ENCODE results near the gene NAT9.

Gene NAT9

DNA sequence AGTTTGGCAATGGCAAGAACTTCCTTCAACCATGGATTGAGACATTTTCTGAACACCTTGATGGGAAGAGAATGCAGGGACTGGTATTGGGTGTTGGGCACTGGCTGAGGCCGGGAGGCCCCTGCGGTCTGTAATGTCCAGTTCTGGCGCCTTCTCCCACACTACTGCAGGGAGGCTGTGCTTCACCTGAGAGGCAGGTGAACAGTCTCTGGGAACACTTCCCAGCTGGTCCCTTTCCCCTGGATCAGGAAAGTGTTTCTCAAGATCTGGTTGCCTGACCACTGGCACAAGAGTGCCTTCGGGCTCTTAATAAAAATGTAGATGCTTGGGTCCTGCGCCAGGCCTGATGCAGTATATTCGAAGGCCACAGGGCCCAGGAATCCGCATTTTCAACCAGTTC lies 28.5 kb upstream of the NAT9 start:
- DNase-seq: no peak

DNA sequence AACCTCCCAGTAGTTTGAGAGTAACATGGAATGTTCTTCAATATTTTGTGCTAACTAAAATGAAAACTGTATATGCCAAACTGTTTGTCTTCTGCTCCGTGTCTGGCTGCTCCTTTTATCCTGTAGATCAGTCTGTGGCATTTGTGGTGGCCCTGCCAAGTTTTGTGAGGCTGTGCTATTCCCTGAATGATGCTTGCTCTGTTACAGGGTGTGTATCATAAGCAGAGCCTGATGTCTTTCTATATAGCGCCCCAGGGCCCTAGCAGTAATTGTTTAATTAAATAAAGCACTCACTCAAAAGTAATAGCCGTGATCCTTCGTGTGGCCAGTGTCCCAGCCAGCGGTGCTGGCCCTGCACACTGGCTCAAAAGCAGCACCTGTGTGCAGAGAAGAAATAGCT lies 27.8 kb upstream of the NAT9 start:
- DNase-seq: no peak

DNA sequence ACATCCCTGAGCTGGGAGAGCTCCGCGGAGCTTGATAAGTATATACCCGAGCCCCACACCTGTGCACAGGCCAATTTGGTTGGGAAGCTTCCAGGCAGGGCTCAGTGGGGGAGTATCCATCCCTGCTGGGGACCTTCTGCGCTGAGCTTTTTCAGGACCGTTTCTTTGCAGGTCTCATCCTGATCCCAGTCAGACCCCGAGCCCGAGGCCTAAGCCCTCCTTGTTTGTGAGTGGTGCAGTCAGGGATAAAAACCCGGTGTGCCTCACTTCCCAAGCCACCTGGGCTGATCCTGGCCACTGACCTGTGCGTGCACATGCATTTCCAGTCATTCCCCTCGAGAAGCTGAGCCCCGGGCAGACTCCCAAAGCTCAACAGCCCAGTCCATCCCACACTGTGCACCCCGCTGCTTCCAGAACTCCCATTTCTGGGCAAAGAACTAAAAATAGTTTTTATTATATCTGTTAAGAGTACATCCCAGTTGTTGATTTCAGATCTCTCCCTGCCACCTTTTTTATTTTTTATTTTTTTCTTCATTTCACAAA lies 27.3 kb upstream of the NAT9 start:
- no peak for DNase-seq

DNA sequence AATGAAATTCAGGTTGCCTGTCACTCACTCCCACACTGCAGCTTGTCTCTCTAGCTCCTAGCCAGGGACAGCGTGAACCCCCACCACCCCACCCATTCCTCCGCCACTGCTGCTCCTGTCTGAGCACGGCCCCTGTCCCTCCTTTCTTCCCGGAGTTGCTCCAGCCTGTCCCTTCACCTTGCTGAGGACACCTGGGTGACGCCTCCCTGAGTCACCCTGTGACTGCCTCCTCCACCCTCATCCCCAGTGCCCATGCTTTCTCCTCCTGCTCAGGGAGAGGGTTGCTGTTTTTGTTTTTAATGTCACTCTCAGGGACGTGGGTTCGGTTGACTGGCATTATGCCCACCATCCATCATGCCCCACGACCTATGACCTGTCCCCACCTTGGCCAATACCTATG lies 25.8 kb upstream of the NAT9 start:
- DNase-seq: no peak

DNA sequence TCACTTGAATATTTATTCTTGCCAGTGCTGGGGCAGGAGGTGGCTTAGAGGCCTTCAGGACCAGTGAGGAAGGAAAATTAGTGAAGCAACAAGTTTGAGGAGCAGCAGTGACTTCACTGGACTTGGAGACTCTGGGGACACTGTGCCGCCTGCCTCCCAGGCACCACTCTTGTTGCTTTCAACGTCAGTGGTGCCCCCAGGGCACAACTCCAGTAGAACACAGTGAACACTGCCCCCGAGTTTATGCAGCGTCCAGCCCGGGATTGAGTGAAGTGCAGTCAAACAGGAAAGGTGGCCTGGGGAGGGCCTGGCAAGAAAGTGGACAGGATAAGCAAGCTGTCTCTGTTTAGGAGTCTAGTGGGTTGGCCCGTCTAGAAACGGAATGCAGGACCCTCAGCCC lies 24.4 kb upstream of the NAT9 start:
- no peak for DNase-seq

DNA sequence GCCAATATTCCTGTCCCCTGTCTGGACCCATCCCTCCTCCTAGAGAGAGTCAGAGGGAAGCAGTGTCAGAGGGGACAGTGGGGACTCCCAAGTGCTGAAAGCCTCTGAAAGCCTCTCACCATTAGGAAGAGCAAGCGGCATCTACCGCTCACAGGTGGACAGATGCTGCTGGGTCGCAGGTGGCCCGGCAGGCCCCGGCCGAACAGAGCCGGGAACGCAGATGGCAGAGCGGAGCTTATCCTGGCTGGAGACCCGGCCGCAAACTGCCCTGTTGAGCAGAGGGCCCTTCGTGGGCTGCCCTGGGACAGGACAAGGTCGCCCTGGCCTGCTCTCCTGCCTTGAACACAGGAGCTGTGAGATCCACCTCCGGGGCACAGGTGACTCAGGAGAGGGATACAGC lies 23.0 kb upstream of the NAT9 start:
- DNase-seq: no peak

DNA sequence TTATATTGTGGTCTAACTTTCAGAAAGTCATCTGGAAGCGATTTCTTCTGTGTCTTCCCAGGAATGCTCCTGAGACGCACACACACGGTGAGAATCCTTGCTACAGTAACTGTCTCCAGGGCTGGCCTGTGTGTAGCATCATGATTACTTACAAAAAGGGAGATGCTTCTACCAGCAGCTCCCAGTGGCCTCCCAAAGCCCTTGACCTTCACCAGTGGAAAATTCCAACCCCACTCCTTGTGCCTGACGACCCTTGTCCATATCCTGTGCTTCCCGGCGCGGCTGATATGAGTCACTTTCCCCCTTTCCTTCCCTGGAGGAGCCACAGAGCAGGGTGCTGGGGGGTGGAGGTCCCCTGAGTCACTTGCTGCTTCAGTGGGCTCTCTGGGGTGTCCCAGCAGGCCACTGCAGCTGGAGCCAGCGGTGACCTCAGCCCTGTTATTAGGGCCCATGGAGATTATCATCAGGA lies 22.1 kb upstream of the NAT9 start:
- no peak for DNase-seq

DNA sequence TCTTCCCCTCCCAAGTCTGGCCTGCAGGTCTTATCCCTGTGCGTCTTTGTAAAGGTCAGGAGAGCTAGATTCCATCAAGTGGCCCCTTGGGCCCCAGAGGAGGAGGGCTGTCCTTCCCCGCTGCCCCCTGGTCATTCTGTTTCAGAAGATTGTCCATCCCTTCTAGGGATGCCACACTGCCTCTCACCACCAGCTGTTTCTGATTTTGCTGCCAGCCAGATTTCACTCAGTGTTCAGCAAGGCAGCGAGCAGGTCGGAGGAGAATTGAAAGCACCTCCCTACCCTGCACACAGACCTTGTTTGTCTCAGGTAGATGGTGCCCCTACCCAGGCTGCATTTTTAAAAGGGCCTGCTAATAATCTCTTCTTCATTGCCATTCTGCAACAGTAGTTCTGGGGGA lies 21.7 kb upstream of the NAT9 start:
- DNase-seq: no peak

DNA sequence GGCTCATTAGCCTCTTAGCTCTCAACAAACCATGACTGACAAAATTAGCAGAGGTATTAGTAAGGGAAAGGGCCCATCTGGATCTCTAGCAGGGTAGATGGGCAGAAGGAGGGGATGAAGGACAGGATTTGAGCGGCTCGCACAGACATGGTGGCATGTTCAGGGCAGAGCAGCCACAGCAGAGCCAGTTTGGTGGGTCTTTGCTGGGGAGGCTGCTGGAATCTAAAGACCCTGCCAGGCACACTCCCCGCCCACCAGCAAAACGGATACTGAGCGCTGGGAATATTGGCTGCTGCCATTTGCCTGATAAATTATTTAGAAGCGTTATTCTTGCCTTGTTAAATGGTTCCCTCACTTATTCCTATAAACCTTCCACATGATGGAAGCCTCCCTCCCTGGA lies 20.7 kb upstream of the NAT9 start:
- no peak for DNase-seq

DNA sequence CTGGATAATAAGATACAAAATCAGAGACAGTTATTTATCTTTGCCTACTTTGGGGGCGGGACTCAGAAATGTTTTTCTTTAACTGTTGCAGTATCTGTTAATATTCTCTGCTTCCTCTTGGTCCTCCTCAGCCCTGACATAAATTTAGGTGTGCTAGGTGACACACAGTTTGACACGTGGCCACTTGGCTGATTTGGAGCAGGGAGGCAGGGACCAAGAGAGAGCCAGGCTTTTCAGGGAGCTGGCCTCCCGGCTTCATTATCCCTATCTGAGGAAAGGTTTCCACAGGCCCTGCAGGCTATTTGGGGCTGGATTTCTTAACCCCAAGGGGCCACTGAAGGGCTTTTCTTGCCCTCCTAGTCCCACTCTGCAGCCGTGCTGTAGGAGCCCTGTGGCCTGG lies 20.1 kb upstream of the NAT9 start:
- DNase-seq: no peak

DNA sequence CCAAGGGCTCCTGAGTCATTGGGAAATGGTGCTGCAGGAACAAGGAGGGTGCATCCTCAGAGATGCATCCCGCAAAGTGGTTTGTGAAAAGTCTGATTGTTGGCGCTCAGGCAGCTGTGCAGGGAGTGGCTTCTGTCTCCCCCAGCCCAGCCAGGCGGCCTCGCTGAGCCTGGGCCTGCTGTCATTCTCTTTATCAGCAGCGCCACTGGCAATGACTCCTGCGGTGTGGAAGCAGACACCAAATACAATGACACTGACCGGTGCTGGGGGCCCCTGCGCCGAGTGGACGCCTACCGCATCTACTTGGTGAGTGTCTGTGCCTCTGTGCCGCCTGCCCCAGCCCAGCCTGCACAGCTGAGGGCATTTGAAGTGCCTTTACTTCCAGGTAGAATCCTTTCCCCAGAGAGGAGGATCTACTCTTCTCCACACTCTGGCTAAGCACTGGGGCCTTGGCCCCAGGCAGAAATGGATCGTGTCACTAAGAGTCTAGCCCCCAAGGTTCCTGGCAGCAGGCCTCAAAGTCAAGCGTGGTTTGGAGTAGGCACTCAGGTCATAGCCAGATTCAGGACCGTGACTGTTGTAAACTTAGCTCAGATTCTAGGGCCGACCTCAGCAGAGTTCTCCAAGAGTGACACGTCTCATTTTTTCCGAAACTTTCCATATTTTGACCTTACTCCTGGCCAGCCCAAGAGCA lies 19.3 kb upstream of the NAT9 start:
- no peak for DNase-seq

DNA sequence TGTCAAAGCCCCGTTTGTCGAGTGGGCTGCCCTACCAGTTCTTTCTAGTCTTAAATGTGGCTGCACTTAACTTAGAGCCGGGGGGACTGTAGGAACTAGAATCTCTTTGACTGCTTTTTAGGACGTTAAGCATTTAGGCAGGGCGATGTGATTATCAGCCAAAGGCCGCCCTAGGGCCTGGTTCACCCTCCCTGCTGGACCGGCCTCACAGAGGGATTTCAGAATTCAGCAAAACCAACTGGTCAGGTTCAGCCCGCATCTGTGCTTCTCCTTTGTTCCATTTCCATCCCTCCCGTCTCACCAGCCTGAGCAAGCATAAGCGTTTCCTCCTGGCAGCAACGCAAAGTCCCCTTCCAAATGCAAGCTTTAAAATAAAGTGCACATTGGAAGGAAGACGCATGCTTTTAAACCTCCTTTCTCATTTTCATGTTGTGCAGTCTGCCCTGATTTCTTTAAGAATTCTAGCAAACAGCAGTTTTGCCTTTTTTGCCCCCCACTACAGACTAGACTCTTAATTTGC lies 16.5 kb upstream of the NAT9 start:
- DNase-seq: no peak

DNA sequence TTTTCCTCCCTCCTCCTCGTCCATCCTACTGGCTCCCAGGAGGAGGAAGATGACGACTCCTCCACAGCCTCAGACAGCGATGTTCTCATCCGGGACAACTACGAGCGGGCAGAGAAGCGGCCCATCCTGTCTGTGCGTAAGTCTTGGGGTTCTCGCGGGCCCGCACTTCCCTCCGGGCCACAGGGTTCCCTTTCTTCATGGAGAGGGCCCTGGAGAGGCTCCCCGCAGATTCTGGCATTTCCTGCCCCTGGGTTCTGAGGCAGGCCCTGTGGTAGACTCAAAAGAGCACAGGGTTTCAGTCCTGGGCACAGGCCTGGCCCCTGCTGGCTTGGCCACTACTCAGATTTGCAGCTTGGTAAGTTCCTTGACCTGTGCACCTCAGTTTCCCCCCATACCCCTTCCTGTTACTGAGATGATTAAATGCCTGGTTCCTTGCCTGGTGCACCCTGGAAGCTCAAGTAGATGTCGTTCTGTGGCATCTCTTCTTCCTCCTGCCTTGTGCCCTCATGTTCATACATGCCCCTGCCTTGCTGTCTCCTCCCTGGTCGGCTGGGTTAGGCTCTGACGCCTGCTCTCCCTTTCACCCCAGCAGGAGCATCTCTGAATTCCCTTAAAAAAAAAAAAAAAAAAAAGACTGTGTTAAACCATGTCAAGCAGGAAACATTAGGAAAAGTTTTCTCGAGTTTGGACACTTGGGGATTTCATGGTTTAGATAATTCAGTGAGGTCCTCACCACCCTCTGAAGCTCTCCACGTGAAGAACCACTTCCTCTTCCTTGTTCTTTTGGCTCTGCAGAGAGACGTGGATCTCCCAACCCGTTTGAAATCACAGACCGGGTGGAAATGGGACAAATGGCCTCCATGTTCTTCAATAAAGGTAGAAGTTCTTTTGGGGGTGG lies 14.3 kb upstream of the NAT9 start:
- no peak for DNase-seq

DNA sequence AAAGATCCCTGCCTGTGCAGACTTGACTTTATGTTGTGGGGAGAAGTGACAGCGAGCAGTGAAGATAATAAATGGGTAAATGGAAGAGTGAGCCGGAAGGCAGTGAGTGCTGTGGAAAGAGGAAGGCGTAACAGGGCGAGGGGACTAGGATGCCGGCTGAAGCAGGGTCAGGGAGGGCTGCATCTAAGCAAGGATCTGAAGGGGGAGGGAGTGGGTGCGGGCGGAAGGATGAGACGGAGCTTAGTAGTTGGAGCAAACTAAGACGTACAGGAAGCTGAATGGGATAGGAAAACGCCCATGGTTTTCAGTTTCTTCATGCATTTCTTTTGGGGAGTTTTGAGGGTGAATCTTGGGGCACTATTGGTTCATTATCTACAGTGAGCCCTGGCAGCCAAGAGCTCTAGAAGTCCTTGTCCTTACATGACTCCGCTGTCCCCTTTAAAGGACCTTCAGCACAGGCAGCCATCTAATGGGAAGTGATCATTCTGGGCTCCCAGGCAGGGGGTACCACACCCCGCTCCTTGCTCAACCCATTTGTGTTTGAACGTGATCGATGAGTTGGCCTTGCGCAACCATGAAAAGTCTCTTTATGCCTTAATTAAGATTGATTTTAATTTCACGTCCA lies 10.4 kb upstream of the NAT9 start:
- no peak for DNase-seq

DNA sequence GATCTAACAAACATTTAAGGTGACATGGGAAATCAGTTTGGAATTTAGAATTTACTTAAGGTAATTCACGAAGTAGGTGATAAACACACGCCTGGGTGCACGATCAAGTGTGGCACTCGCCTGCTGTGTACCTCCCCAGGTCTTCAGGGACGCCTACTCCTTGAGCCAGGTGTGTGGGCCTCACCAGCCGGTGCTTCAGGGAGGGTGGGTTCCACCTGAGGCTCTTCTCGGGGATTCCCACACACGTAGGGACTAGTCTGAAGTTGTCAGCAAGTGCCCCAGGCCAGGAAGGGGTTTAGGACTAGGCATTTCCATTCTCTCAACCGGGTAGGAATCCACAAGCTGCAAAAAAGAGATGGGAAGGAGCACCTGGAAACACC lies 9.8 kb upstream of the NAT9 start:
- DNase-seq: no peak

DNA sequence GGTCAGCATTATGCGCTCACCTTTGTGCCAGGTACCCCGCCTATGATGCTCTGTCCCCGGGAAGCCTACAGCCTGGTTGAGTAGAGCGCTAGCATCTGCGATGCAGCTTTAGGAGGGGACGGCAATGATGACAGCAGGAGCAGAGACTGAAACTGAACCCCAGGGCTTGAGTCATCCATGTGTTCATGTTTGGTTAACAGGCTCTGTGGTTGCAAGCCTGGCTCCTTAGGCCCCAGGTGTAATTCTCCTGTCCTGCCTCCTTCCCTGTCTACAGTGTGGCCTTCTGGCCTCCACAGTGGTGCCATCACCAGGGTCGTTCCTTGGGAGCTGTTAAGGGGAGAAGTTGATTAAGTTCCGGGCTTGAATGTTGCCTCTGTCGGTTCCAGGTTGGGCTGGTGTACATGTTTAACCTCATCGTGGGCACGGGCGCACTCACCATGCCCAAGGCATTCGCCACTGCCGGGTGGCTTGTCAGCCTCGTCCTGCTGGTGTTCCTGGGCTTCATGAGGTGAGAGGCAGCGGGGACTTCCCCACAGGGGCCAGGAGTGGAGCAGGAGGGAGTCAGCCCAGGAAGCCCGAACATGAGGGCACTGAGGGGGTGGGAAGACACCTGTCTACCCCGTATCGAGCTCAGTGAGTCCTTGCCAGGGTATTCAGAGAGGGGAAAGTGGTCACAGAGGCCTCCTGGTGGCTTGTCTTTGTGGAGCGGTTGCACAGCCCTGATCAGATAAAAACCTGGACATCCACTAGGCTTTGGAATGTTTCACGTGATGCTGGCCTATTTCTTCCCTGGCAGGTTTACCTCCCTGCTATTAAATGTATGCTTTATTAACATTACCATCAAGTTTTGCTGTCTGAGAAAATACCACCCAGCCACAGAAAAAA lies 9.2 kb upstream of the NAT9 start:
- no peak for DNase-seq

DNA sequence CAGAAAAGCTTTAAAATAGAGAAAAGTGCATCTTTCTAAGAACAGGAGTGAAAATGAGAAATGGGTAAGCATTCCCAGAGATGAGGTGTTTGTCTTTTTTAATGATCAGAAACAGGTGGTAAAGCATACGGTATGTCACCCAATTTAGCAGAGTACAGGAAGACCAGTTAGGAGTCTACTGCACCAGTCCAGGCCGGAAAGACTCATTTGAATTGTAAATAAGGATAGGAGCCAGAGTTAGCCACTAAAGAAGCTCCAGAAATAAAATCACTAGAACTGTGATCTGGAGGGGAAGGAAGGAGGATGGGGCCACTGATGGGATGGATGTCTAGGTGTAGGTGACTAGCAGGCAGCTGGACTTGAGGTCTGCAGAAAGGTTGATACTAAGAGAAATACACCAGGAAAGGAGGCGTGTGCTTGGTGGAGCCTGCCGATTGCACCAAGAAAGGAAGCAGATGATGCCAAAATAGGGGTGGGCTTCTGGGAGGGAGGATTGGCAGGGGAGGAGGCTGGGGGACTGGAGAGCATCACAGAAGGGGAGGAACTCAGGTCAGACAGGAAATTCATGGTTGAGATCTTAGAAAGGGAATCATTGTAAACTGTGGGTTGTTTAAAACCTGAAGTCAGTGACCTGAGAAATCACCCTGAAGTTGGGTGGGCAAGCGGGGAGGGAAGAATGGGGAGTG lies 8.1 kb upstream of the NAT9 start:
- DNase-seq: no peak

DNA sequence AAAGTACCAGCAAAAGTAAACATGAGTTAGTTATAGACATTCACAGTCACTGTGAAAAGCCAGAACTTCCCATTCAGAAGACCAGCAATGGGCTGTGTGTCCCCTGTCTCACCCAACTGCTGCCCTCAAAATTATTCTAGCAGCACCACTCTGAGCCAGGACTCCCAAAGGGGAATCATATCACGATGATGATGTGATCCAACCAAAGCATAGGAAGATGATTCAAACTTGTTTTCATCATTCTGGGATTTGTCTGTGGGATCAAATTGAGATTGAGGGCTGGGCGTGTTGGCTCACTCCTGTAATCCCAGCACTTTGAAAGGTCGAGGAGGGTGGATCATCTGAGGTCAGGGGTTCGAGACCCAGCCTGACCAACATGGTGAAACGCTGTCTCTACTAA lies 6.4 kb upstream of the NAT9 start:
- DNase-seq: no peak

DNA sequence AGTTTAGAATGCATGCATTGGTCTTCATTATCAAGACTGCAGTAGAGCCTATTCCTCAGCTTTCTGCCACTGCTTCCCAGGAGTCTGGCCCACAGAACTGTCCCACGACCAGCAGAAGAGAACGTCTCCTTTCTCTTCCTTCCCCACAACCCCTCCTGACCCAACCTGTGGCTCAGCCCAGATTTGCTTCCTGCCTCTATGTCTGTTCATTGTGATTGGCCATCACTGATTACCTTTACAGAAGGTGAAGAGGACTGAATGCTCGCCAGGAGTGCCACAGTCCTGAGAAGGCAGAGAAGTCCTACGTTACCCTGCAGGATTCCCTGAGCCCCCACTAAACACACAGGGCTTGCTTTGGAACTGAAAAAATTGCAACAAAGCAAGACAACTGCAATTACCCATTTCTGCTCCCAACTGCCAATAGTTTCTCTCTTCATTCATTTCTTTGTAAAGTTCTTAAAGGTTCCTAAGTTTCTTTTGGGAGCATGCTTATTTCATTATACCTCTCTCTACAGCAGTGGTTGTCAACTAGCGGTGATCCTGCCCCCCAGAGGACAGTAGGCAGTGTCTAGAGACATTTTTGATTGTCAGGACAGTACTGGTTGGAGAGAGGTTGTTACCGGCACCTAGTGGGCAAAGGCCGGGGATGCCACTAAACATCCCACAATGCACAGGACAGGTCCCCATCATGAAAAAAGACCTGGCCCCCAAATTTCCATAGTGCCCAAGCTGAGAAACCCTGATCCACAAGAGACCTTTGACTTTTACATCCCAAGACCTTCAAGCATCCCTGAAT lies 4.5 kb upstream of the NAT9 start:
- no peak for DNase-seq

DNA sequence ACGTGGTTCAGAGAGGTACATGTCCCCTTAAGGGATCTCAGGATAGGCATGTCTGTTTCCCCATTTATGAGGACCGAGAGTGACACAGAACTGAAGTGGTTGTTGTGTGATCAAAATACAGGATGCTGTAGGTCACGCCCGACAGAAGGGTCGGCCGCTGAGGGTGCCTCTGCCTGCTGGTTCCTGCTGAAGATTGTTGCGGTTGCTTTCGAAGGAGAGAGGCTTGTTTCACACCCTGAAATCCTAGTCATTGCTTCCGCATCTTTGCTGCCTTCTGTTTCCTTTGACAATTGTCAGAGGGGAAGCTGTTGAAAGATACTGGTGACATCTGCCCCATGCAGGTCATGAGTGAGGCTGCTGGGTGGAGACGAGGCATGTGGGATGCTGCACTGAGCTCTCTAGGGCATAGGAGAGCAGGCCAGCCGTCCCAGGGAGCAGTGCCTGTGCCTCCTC lies 3.8 kb upstream of the NAT9 start:
- DNase-seq: no peak

DNA sequence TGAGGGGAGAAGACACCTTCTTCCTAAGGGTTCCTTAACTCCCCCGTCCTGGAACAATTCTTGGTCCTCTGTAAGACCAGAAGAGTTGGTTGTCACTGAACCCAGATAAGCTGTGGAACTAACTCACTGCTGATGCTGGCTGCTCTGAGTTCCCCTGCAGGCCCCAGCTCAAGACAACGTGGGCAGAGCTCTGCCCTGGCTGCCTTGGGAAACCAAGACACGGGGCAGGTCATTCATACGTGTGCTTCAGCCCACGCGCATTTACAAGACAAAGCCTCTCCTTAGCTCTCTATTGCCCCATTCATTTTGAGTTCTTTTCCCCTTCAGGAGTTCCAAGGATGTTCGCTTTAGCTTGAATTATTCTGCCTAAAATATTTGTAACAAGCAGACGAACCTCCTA lies 3.4 kb upstream of the NAT9 start:
- no peak for DNase-seq
